ENCODE measurements around the gene ADGRG6. TPM values are rescaled to one million over a fixed set of nuclear protein-coding genes. Genes with fewer than 3 reads are reported as not detected.

ADGRG6 gene
- total RNA-seq, 1 donor from 2014 or later = 2.5 TPM

GRCh38 chr6:142309426-142309825 is 7.6 kb downstream of the ADGRG6 start:
- DNase-seq (ENCODE audit: low spot score) = no peak
- H3K36me3 Mint-ChIP-seq (ENCODE audit: low read depth) = no peaks in the 10 kb centered on the region
- no peaks in the 10 kb centered on the region for H3K27me3 Mint-ChIP-seq (ENCODE audit: low read depth)
- no peak for TF ChIP-seq CTCF (IDR thresholded peaks at IDR 0.05)
- H3K27ac Mint-ChIP-seq (ENCODE audit: unreplicated experiment) = no peak overlapping the region
- H3K4me3 Mint-ChIP-seq (ENCODE audit: unreplicated experiment) = no peak overlapping the region
- H3K4me1 Mint-ChIP-seq (ENCODE audit: low read depth) = no peaks in the 10 kb centered on the region
- no peaks in the 10 kb centered on the region for H3K9me3 Mint-ChIP-seq (ENCODE audit: low read depth)

DNA sequence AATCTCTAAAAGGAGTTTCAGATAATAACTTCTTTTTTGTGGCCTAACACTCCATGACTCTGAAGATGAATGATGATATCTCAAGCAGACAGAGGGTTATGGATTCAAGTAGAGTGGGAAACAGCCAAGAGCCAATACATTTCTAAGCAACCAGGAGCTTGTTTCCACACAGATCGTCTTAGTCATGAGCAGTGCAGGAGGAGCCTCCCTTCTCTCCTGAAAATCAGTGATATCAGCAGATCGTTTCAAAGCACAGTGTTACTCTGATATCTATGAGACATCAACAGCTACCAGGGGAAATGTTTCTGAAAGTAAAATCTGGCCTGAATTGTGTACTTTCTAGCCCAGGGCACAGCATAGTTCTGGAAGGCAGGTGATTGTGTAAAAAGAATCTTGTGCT is 11.5 kb downstream of the ADGRG6 start:
- Mint-ChIP-seq H3K27me3 (ENCODE audit: low read depth) (no peaks in the 10 kb centered on the region), H3K4me1 (ENCODE audit: low read depth) (no peaks in the 10 kb centered on the region), H3K27ac (ENCODE audit: unreplicated experiment) (no peak overlapping the region), H3K36me3 (ENCODE audit: low read depth) (no peaks in the 10 kb centered on the region), H3K9me3 (ENCODE audit: low read depth) (peaks cover 2% of the 10 kb centered on the region), H3K4me3 (ENCODE audit: unreplicated experiment) (no peak overlapping the region)
- no peak for DNase-seq (ENCODE audit: low spot score)
- no peak for TF ChIP-seq CTCF (IDR thresholded peaks at IDR 0.05)

GRCh38 chr6:142316791-142317368 is 15.1 kb downstream of the ADGRG6 start:
- Mint-ChIP-seq H3K4me3 (ENCODE audit: unreplicated experiment) (no peak overlapping the region), H3K27me3 (ENCODE audit: low read depth) (no peaks in the 10 kb centered on the region), H3K27ac (ENCODE audit: unreplicated experiment) (no peak overlapping the region), H3K4me1 (ENCODE audit: low read depth) (no peaks in the 10 kb centered on the region), H3K36me3 (ENCODE audit: low read depth) (no peaks in the 10 kb centered on the region), H3K9me3 (ENCODE audit: low read depth) (peaks cover 2% of the 10 kb centered on the region)
- TF ChIP-seq CTCF (IDR thresholded peaks at IDR 0.05) = no peak
- DNase-seq (ENCODE audit: low spot score) = no peak

- no peaks in the 10 kb centered on the region for H3K36me3 Mint-ChIP-seq (ENCODE audit: low read depth)
- H3K9me3 Mint-ChIP-seq (ENCODE audit: low read depth) = peaks cover 2% of the 10 kb centered on the region
- no peak for DNase-seq (ENCODE audit: low spot score)
- no peaks in the 10 kb centered on the region for H3K27me3 Mint-ChIP-seq (ENCODE audit: low read depth)
- TF ChIP-seq CTCF (IDR thresholded peaks at IDR 0.05) = no peak
- H3K4me3 Mint-ChIP-seq (ENCODE audit: unreplicated experiment) = no peak overlapping the region
- no peaks in the 10 kb centered on the region for H3K4me1 Mint-ChIP-seq (ENCODE audit: low read depth)
- H3K27ac Mint-ChIP-seq (ENCODE audit: unreplicated experiment) = no peak overlapping the region
Measured at GRCh38 chr6:142318714-142319113, 16.9 kb downstream of the ADGRG6 start.

- Mint-ChIP-seq H3K36me3 (ENCODE audit: low read depth) (no peaks in the 10 kb centered on the region), H3K27me3 (ENCODE audit: low read depth) (no peaks in the 10 kb centered on the region), H3K4me3 (ENCODE audit: unreplicated experiment) (no peak overlapping the region), H3K4me1 (ENCODE audit: low read depth) (no peaks in the 10 kb centered on the region), H3K9me3 (ENCODE audit: low read depth) (peaks cover 2% of the 10 kb centered on the region), H3K27ac (ENCODE audit: unreplicated experiment) (no peak overlapping the region)
- no peak for TF ChIP-seq CTCF (IDR thresholded peaks at IDR 0.05)
- no peak for DNase-seq (ENCODE audit: low spot score)
Measured at GRCh38 chr6:142320366-142320765, 18.6 kb downstream of the ADGRG6 start.
